GM12873 (cell line): ENCODE data around the gene TMEM255A.

Experiments used
- CTCF ChIP-seq: IDR thresholded peaks from 2 replicates; pipeline ENCODE4 v1.5.1; 2012; ENCODE audit warnings: low read depth, mild to moderate bottlenecking, moderate library complexity, low read length, control low read depth; ENCODE audit not compliant: insufficient read depth; ENCODE audit errors: missing control alignments

Gene TMEM255A

GRCh38 chrX:120310861-120311726 lies at the start of gene TMEM255A:
TMEM255A (minus strand) TSS chrX:120311461; CDS start chrX:120311309, 152 bp downstream.
- TF ChIP-seq CTCF = no peak

DNA sequence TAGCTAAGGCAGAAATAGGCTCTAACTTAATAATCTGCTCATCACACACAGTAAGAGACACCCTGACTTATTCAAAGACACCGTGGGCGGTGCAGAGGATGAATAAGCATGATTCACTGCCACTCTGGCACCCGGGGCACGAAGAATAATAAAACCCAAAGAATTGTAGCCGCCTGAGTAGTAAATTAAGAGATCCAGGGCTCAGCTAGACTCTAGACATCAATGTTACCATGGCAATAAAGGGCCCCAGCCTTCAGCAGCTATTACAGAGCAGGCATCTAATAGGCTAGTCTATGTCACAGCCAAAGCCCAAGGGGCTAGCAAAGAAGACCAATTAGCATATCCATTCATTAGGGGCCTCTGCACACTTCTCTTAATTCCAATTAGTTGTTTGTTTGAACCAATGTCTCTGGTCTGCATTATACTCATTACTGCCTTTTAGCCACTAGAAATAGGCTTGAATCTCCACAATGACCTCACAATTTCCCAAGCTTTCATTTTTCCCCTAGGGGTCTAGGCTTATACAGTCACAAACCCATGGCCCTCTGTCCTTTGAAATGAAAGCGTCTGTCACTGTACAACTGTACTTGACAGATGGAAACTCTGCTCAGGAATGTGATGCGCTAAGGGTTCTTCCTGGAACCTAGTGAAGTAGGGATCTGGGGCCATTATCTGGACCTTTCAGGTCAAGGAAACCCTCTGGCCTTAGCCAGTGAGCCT lies 47.6 kb upstream of the TMEM255A start:
- TF ChIP-seq CTCF = no peak

GRCh38 chrX:120357186-120357585 lies 45.9 kb upstream of the TMEM255A start:
- no peak for TF ChIP-seq CTCF

DNA sequence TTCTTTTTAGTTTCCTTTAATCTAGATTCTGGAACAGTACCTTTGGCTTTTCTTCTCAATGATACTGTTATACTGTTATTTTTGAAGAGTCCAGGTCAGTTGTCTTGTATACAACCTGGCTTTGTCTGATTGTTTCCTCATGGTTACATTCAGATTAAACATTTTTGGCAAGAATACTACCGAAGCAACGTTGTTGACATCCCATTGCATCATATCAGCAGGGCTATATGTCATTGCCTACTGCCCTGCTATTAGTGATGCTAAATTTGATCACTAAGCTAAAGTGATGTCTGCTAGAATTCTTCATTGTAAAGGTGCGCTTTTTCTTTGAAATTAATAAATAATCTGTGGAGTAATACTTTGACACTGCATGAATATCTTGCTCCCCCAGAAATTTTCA lies 44.8 kb upstream of the TMEM255A start:
- TF ChIP-seq CTCF = no peak

DNA sequence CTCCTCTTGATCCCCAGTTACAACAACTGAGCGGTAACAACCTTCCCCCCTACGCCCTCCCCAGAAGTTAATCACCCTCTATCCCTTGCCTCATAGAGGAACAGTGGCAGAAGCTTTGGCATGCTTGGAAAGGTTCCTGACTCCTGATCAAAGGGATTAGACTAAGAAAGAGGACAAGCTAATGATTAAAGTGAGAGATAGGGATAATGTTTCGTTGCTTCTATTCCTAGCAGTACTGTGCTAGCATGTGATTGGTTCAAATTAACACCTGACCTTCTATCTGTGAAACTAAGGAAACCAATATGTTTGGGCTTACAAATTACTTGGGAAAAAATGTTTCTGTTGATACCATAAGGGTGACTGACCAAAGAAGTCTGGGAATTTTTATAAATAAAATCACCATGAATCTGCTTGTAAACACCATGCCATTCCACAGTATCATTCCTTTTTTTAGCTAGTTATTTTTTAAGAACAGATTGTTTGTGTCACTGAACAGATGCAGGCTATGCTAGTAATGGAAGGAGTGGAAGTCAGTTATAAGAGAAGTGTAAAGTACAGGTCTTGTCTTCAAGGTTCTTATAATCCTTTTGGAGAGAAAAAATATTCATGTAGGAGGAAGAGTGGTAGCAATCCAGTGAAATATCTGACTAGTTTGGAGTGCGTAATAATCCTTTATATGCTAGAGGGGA lies 39.3 kb upstream of the TMEM255A start:
- TF ChIP-seq CTCF = no peak

DNA sequence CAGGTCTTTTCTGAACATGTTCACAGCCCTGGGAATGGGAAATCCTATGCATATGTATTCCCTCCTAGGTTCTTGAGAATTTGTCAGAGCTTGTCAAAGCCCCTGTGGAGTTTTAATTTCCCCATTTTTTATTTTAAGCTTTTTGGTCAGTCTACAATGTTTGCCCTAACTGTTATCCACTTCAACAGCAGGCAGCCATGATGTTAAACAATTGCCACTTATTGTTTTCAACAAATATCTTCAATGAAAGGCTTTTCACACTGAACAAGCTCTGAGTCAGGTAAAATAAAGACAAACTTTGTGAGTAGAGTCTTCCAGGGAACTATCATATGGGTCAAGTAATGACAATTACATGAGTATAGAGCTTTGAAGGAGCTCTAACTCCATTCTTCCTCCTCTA lies 25.6 kb upstream of the TMEM255A start:
- TF ChIP-seq CTCF = no peak

DNA sequence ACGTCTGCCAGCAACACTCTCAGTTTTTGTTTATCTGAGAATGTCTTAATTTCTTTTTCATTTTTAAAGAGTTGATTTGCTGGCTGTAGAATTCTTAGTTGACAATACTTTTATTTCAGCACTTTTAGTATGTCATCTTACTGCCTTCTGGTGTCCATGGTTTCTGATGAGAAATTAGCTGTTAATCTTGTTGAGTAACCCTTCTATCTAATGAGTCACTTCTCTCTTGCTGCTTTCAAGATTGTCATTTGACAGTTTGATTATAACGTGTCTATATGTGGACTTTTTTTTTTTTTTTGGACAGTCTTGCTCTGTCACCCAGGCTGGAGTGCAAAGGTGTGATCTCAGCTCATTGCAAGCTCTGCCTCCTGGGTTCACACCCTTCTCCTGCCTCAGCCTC lies 24.0 kb upstream of the TMEM255A start:
- no peak for TF ChIP-seq CTCF
